UCSD-AML1 (cell line): Measurements from ENCODE around the gene RDH5.
A peak's percentile ranks its signal among the peaks of the same experiment; 100 is the strongest.

ENCODE experiments used
- DNase-seq: peaks from one replicate; lab custom pipeline; 2025; ENCODE audit not compliant: unreplicated experiment; lab: John Stamatoyannopoulos, UW

RDH5 gene

GRCh38 chr12:55695349-55695748 lies 24.8 kb upstream of the RDH5 start:
- DNase-seq: no peak

GRCh38 chr12:55696141-55696540 lies 24.1 kb upstream of the RDH5 start:
- no peak for DNase-seq

- DNase-seq: no peak
These were observed 23.3 kb upstream of the RDH5 start for GRCh38 chr12:55696796-55697462.

- DNase-seq: no peak
These were observed 22.5 kb upstream of the RDH5 start for GRCh38 chr12:55697686-55698085.

GRCh38 chr12:55698241-55698955 lies 21.8 kb upstream of the RDH5 start:
- no peak for DNase-seq

- DNase-seq: no peak
These were observed 21.2 kb upstream of the RDH5 start for GRCh38 chr12:55698965-55699364.

- no peak for DNase-seq
These were observed 20.6 kb upstream of the RDH5 start for GRCh38 chr12:55699471-55700055.

- no peak for DNase-seq
These were observed 19.8 kb upstream of the RDH5 start for GRCh38 chr12:55700255-55701018.

GRCh38 chr12:55702861-55703260 lies 17.3 kb upstream of the RDH5 start:
- DNase-seq: no peak

- DNase-seq: no peak
These were observed 16.9 kb upstream of the RDH5 start for GRCh38 chr12:55703288-55703687.

GRCh38 chr12:55703901-55704761 lies 16.1 kb upstream of the RDH5 start:
- DNase-seq: no peak

- DNase-seq: no peak
These were observed 15.1 kb upstream of the RDH5 start for GRCh38 chr12:55704824-55705718.

GRCh38 chr12:55705782-55706402 lies 14.3 kb upstream of the RDH5 start:
- DNase-seq: peak; percentile 23

GRCh38 chr12:55706568-55707218 lies 13.5 kb upstream of the RDH5 start:
- no peak for DNase-seq

GRCh38 chr12:55707219-55707671 lies 12.9 kb upstream of the RDH5 start:
- no peak for DNase-seq

GRCh38 chr12:55707841-55708694 lies 12.1 kb upstream of the RDH5 start, which contains the start of gene ITGA7:
Gene ITGA7, minus strand, starts transcription at chr12:55707904. Its CDS starts 222 bp downstream, at chr12:55707682.
- DNase-seq: no peak

GRCh38 chr12:55708695-55709233 lies 11.4 kb upstream of the RDH5 start:
- no peak for DNase-seq
